Neural cell (in vitro differentiated cells): ENCODE measurements around the gene CCDC88C. TPM values are rescaled to one million over a fixed set of nuclear protein-coding genes. Genes with fewer than 3 reads are reported as not detected.

Source experiments
- H2AFZ ChIP-seq: fragments of 200-600, 300-800 bp; sonication (generic), shearing (Covaris generic); 2 replicates; pipeline ENCODE4 v1.6.0; 2014; ENCODE audit warnings: low read depth, mild to moderate bottlenecking, antibody characterized with exemption, low read length, moderate library complexity
- H3F3A ChIP-seq: fragments of 200-600 bp; shearing (Covaris generic); 2 replicates; pipeline ENCODE4 v1.6.1; 2016; ENCODE audit warnings: mild to moderate bottlenecking, moderate library complexity, mixed read lengths, antibody characterized with exemption, low read length; ENCODE audit not compliant: insufficient read depth, poor library complexity, severe bottlenecking
- H3K27ac ChIP-seq: fragments of 200-600, 300-800 bp; sonication (generic), shearing (Covaris generic); 2 replicates; pipeline ENCODE4 v1.5.1; 2014; ENCODE audit warnings: mild to moderate bottlenecking, low read length, moderate library complexity
- H3K27me3 ChIP-seq: fragments of 300-800, 200-600 bp; sonication (generic), shearing (Covaris generic); 2 replicates; pipeline ENCODE4 v1.6.0; 2014; ENCODE audit warnings: mild to moderate bottlenecking, low read depth, low read length, moderate library complexity; ENCODE audit not compliant: insufficient read depth
- H3K36me3 ChIP-seq: fragments of 300-800, 200-600 bp; sonication (generic), shearing (Covaris generic); 2 replicates; pipeline ENCODE4 v1.5.1; 2014; ENCODE audit warnings: mild to moderate bottlenecking, antibody characterized with exemption, low read length, moderate library complexity; ENCODE audit not compliant: insufficient read depth
- H3K4me2 ChIP-seq: fragments of 300-800, 200-600 bp; sonication (generic), shearing (Covaris generic); 2 replicates; pipeline ENCODE4 v1.6.0; 2014; ENCODE audit warnings: mild to moderate bottlenecking, low read length
- H3K4me3 ChIP-seq: fragments of 300-800, 200-600 bp; sonication (generic), shearing (Covaris generic); 2 replicates; pipeline ENCODE4 v1.5.1; 2014; ENCODE audit warnings: mild to moderate bottlenecking, low read length, moderate library complexity
- H3K79me2 ChIP-seq: fragments of 200-600 bp; shearing (Covaris generic); replicated peaks from 2 replicates; pipeline ENCODE4 v1.6.0; 2014; ENCODE audit warnings: mild to moderate bottlenecking, low read length, moderate library complexity; ENCODE audit not compliant: insufficient read depth
- H3K9ac ChIP-seq: fragments of 300-800, 200-600 bp; sonication (generic), shearing (Covaris generic); 2 replicates; pipeline ENCODE4 v1.6.1; 2016; ENCODE audit warnings: mild to moderate bottlenecking, low read length, mixed read lengths
- H3K9me2 ChIP-seq: fragments of 200-600 bp; shearing (Covaris generic); 2 replicates; pipeline ENCODE4 v1.6.1; 2016; ENCODE audit warnings: mild to moderate bottlenecking, low read length, mixed read lengths; ENCODE audit not compliant: insufficient read depth
- H3K9me3 ChIP-seq: fragments of 200-600, 300-800 bp; sonication (generic), shearing (Covaris generic); 2 replicates; pipeline ENCODE4 v1.6.1; 2016; ENCODE audit warnings: mild to moderate bottlenecking, mixed run types, low read length, moderate library complexity, mixed read lengths
- H4K20me1 ChIP-seq: fragments of 200-600 bp; shearing (Covaris generic); 2 replicates; pipeline ENCODE4 v1.6.1; 2016; ENCODE audit warnings: mild to moderate bottlenecking, mixed run types; ENCODE audit not compliant: insufficient read depth
- CTCF ChIP-seq: fragments of 450-650 bp; IDR thresholded peaks from 2 replicates; pipeline ENCODE4 v1.5.1; 2014; ENCODE audit warnings: antibody characterized with exemption, mild to moderate bottlenecking, moderate library complexity; ENCODE audit not compliant: poor library complexity, severe bottlenecking
- EP300 ChIP-seq: fragments of 450-650 bp; conservative IDR thresholded peaks from 2 replicates; pipeline ENCODE4 v1.6.1; 2014; ENCODE audit warnings: antibody characterized with exemption, mild to moderate bottlenecking, moderate library complexity; ENCODE audit not compliant: poor library complexity, severe bottlenecking
- EZH2 ChIP-seq: fragments of 200-600, 300-800 bp; shearing (Covaris generic), sonication (generic); IDR thresholded peaks from 2 replicates; pipeline ENCODE4 v1.6.1; 2014; ENCODE audit warnings: antibody characterized with exemption, low read length, borderline replicate concordance, mild to moderate bottlenecking; ENCODE audit not compliant: insufficient read depth, poor library complexity, severe bottlenecking
- MXI1 ChIP-seq: fragments of 450-650 bp; conservative IDR thresholded peaks from 2 replicates; pipeline ENCODE4 v1.6.1; 2014; ENCODE audit warnings: antibody characterized with exemption, mild to moderate bottlenecking; ENCODE audit not compliant: poor library complexity, severe bottlenecking
- POLR2AphosphoS5 ChIP-seq: IDR thresholded peaks from 2 replicates; pipeline ENCODE4 v1.6.1; 2012
- RAD21 ChIP-seq: fragments of 450-650 bp; conservative IDR thresholded peaks from 2 replicates; pipeline ENCODE4 v1.6.1; 2014; ENCODE audit warnings: antibody characterized with exemption, mild to moderate bottlenecking, moderate library complexity
- REST ChIP-seq: IDR thresholded peaks from 2 replicates; pipeline ENCODE4 v1.6.1; 2012; ENCODE audit warnings: borderline replicate concordance
- SMC3 ChIP-seq: fragments of 450-650 bp; conservative IDR thresholded peaks from 2 replicates; pipeline ENCODE4 v1.6.1; 2014; ENCODE audit warnings: antibody characterized with exemption, mild to moderate bottlenecking, moderate library complexity; ENCODE audit not compliant: poor library complexity
- polyA plus RNA-seq: library from polyadenylated mRNA; depleted of rRNA; stranded (reverse); fragments of >200 nt; gene quantifications from 2 replicates; pipeline ENCODE4 v1.2.3, GENCODE V29; 2014

The CCDC88C gene
- polyA plus RNA-seq, 1 donor from 2014 or later, result 20.1 TPM

- H3K27me3 ChIP-seq, result no peaks in the 10 kb centered on the region
- H3K4me2 ChIP-seq, result no peak overlapping the region
- H3K4me3 ChIP-seq, result no peak overlapping the region
- H3K9me2 ChIP-seq, result no peaks in the 10 kb centered on the region
- H3K79me2 ChIP-seq, result no peaks in the 10 kb centered on the region
- no peaks in the 10 kb centered on the region for H4K20me1 ChIP-seq
- TF ChIP-seq MXI1, result no peak
- no peak for TF ChIP-seq POLR2AphosphoS5
- no peak for TF ChIP-seq EZH2
- no peak for TF ChIP-seq CTCF
- TF ChIP-seq EP300, result no peak
- TF ChIP-seq SMC3, result no peak
- H3K36me3 ChIP-seq, result peaks cover 7% of the 10 kb centered on the region
- H3F3A ChIP-seq, result no peaks in the 10 kb centered on the region
- no peak overlapping the region for H2AFZ ChIP-seq
- no peak overlapping the region for H3K9ac ChIP-seq
- no peaks in the 10 kb centered on the region for H3K9me3 ChIP-seq
- no peak overlapping the region for H3K27ac ChIP-seq
Measured at GRCh38 chr14:91464615-91465205, 47.1 kb upstream of the CCDC88C start.

GRCh38 chr14:91458612-91459011 is 41.0 kb upstream of the CCDC88C start:
- no peaks in the 10 kb centered on the region for H3K79me2 ChIP-seq
- H2AFZ ChIP-seq, result no peak overlapping the region
- no peaks in the 10 kb centered on the region for H4K20me1 ChIP-seq
- no peaks in the 10 kb centered on the region for H3K9me3 ChIP-seq
- peaks cover 7% of the 10 kb centered on the region for H3K36me3 ChIP-seq
- H3K4me2 ChIP-seq, result no peak overlapping the region
- no peaks in the 10 kb centered on the region for H3F3A ChIP-seq
- no peak overlapping the region for H3K9ac ChIP-seq
- H3K9me2 ChIP-seq, result no peaks in the 10 kb centered on the region
- TF ChIP-seq CTCF, result no peak
- no peak for TF ChIP-seq REST
- TF ChIP-seq POLR2AphosphoS5, result no peak
- TF ChIP-seq EP300, result no peak
- TF ChIP-seq SMC3, result no peak
- no peak for TF ChIP-seq RAD21
- H3K4me3 ChIP-seq, result no peak overlapping the region
- H3K27ac ChIP-seq, result no peak overlapping the region
- no peaks in the 10 kb centered on the region for H3K27me3 ChIP-seq
